K562 (cell line): ENCODE data around the gene STYXL1.

Experiments
- LARP7 ChIP-seq: fragments of 450-650 bp; IDR thresholded peaks from 2 replicates; pipeline ENCODE4 v1.6.1; 2016
- POLR2AphosphoS5 ChIP-seq: IDR thresholded peaks from 2 replicates; pipeline ENCODE4 v1.6.1; 2011; ENCODE audit warnings: mild to moderate bottlenecking, low read depth, low read length, moderate library complexity; ENCODE audit not compliant: control insufficient read depth, insufficient read depth
- RAD21 ChIP-seq, 2 experiments: fragments of 250-450 bp in 1 of 2; fragments of 450-650 bp in 1 of 2; sonication (Bioruptor Pico) in 1 of 2; formaldehyde crosslinking in 1 of 2; IDR thresholded peaks in 1 of 2; conservative IDR thresholded peaks in 1 of 2; 2 replicates each; pipeline versions ENCODE4 v1.4.0 to v1.8.0; 2020 to 2022; ENCODE audit warnings: mild to moderate bottlenecking in 2 of 2, moderate library complexity in 1 of 2
- TCF3 ChIP-seq: sonication (generic); formaldehyde crosslinking; IDR thresholded peaks from 2 replicates; pipeline ENCODE4 v1.4.0; 2020; ENCODE audit warnings: mild to moderate bottlenecking, missing genetic modification reagents
- ZNF146 ChIP-seq: IDR thresholded peaks from one replicate; pipeline ENCODE4 v1.6.1; 2018; ENCODE audit warnings: missing compliant biosample characterization; ENCODE audit not compliant: unreplicated experiment
- TF ChIP-seq, protein P1 (sequence below), 3 experiments: fragments of 200-800 bp in 1 of 3; fragments of 250-450 bp in 1 of 3; fragments of 450-650 bp in 1 of 3; sonication (Bioruptor Pico) in 1 of 3; sonication (Bioruptor generic) in 1 of 3; formaldehyde crosslinking in 1 of 3; IDR thresholded peaks; 2 replicates each; pipeline versions ENCODE4 v1.6.1 to v1.8.0; 2016 to 2022; ENCODE audit warnings: mild to moderate bottlenecking in 2 of 3, missing genetic modification characterization in 2 of 3, missing compliant biosample characterization in 1 of 3, moderate library complexity in 1 of 3
- TF ChIP-seq, protein P2 (sequence below), 3 experiments: IDR thresholded peaks in 2 of 3; conservative IDR thresholded peaks in 1 of 3; 2 replicates each; pipeline ENCODE4 v1.5.1; 2011 to 2012; ENCODE audit warnings: low read length in 3 of 3, mild to moderate bottlenecking in 3 of 3, control low read depth in 2 of 3, improper control_type of control experiment in 1 of 3, inconsistent platforms in 1 of 3, low read depth in 1 of 3, mixed read lengths in 1 of 3, moderate library complexity in 1 of 3; ENCODE audit not compliant: insufficient read depth in 2 of 3
- TF ChIP-seq, protein P3 (sequence below): fragments of 200-800 bp; sonication (Bioruptor generic); IDR thresholded peaks from 2 replicates; pipeline ENCODE4 v1.6.1; 2017; ENCODE audit warnings: missing genetic modification characterization, missing compliant biosample characterization

DNA sequence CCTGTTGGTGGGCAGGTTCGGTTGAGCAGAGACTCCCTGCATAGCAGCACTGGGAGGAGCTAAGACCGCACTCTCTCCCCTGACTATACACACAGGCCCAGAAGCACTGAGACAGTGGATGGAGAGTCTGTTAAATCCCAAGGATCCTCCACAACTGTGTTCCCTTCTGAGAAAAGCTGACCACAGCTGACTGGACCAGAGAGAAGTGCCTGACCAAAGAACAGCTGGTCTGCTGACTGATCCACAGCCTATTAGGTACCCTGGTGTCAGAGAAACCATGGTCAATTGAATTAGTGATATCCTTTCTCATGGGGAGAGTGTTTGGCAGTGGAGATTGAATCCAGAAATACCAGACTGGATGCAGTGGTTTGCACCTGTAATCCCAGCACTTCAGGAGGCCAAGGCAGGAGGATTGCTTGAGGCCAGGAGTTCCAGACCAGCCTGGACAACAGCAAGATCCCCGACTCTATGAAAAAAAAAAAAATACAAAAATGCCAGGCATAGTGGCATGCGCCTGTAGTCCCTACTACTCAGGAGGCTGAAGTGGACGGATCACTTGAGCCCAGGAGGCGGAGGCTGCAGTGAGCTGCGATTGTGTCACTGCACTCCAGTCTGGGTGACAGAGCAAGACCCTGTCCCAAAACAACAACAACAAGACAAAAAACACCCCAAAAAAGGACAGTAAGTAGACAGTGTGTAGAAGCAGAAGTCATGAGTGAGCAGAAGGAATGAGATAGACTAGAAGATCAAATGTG lies 25.6 kb downstream of the STYXL1 start:
- TF ChIP-seq, protein P1, sequence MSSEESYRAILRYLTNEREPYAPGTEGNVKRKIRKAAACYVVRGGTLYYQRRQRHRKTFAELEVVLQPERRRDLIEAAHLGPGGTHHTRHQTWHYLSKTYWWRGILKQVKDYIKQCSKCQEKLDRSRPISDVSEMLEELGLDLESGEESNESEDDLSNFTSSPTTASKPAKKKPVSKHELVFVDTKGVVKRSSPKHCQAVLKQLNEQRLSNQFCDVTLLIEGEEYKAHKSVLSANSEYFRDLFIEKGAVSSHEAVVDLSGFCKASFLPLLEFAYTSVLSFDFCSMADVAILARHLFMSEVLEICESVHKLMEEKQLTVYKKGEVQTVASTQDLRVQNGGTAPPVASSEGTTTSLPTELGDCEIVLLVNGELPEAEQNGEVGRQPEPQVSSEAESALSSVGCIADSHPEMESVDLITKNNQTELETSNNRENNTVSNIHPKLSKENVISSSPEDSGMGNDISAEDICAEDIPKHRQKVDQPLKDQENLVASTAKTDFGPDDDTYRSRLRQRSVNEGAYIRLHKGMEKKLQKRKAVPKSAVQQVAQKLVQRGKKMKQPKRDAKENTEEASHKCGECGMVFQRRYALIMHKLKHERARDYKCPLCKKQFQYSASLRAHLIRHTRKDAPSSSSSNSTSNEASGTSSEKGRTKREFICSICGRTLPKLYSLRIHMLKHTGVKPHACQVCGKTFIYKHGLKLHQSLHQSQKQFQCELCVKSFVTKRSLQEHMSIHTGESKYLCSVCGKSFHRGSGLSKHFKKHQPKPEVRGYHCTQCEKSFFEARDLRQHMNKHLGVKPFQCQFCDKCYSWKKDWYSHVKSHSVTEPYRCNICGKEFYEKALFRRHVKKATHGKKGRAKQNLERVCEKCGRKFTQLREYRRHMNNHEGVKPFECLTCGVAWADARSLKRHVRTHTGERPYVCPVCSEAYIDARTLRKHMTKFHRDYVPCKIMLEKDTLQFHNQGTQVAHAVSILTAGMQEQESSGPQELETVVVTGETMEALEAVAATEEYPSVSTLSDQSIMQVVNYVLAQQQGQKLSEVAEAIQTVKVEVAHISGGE (CRISPR knock-in tag; IDR thresholded peaks at IDR 0.05) = no peak
- TF ChIP-seq, protein P2, sequence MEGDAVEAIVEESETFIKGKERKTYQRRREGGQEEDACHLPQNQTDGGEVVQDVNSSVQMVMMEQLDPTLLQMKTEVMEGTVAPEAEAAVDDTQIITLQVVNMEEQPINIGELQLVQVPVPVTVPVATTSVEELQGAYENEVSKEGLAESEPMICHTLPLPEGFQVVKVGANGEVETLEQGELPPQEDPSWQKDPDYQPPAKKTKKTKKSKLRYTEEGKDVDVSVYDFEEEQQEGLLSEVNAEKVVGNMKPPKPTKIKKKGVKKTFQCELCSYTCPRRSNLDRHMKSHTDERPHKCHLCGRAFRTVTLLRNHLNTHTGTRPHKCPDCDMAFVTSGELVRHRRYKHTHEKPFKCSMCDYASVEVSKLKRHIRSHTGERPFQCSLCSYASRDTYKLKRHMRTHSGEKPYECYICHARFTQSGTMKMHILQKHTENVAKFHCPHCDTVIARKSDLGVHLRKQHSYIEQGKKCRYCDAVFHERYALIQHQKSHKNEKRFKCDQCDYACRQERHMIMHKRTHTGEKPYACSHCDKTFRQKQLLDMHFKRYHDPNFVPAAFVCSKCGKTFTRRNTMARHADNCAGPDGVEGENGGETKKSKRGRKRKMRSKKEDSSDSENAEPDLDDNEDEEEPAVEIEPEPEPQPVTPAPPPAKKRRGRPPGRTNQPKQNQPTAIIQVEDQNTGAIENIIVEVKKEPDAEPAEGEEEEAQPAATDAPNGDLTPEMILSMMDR (IDR thresholded peaks at IDR 0.05 in 2 of 3, conservative IDR thresholded peaks at IDR 0.05 in 1 of 3; ENCODE audit: insufficient read depth in 2 of 3, low read depth in 1 of 3, low read length in 3 of 3) = no peak
- TF ChIP-seq, protein P3, sequence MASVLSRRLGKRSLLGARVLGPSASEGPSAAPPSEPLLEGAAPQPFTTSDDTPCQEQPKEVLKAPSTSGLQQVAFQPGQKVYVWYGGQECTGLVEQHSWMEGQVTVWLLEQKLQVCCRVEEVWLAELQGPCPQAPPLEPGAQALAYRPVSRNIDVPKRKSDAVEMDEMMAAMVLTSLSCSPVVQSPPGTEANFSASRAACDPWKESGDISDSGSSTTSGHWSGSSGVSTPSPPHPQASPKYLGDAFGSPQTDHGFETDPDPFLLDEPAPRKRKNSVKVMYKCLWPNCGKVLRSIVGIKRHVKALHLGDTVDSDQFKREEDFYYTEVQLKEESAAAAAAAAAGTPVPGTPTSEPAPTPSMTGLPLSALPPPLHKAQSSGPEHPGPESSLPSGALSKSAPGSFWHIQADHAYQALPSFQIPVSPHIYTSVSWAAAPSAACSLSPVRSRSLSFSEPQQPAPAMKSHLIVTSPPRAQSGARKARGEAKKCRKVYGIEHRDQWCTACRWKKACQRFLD (CRISPR knock-in tag) = no peak
- TF ChIP-seq ZNF146 (CRISPR knock-in tag) (no peak), LARP7 (no peak), TCF3 (CRISPR knock-in tag) (no peak), RAD21 (CRISPR knock-in tag; conservative IDR thresholded peaks at IDR 0.05 in 1 of 2, IDR thresholded peaks at IDR 0.05 in 1 of 2) (no peak), POLR2AphosphoS5 (no peak)
